ENCODE results near the gene PPM1H. TPM values are rescaled to one million over a fixed set of nuclear protein-coding genes. Genes with fewer than 3 reads are reported as not detected.

The PPM1H gene
- total and polyA plus RNA-seq, 2 of the 8 experiments (the other 6 are each of a cell fraction or from before 2014, with no cell fraction given) = 16.4 to 36.1 TPM

GRCh38 chr12:62701492-62701891 is 233.5 kb downstream of the PPM1H start:
- no peak overlapping the region for H2AK5ac ChIP-seq (ENCODE audit: low read depth, low read length)
- H3K56ac ChIP-seq (replicated peaks; ENCODE audit: insufficient read length, low read depth, low read length) = no peak overlapping the region
- H3K36me3 ChIP-seq (ENCODE audit: control insufficient read depth in 2 of 4, insufficient read depth in 4 of 4, low read length in 3 of 4) = no peaks in the 10 kb centered on the region
- POLR2A ChIA-PET (ENCODE audit: partially characterized antibody) = no interaction called here
- no peak overlapping the region for H3K23ac ChIP-seq (ENCODE audit: insufficient read length)
- H2BK20ac ChIP-seq (ENCODE audit: low read length) = no peak overlapping the region
- no peaks in the 10 kb centered on the region for H3K23me2 ChIP-seq (ENCODE audit: low read depth, low read length)
- H4K91ac ChIP-seq (replicated peaks; ENCODE audit: insufficient read length, low read length) = no peak overlapping the region
- H3K27ac ChIP-seq (ENCODE audit: low read depth, low read length) = no peak overlapping the region
- DNase-seq (ENCODE audit: low read depth in 1 of 2, low spot score in 2 of 2) = no peak
- H3K79me1 ChIP-seq (ENCODE audit: low read depth, low read length) = no peaks in the 10 kb centered on the region
- H2BK5ac ChIP-seq (ENCODE audit: low read depth, low read length) = no peak overlapping the region
- no peak overlapping the region for H3K9ac ChIP-seq (replicated peaks in 1 of 4; ENCODE audit: extremely low read depth in 1 of 4, low read depth in 3 of 4, low read length in 3 of 4)
- no peak overlapping the region for H3K4me3 ChIP-seq (ENCODE audit: extremely low read depth in 1 of 4, insufficient read depth in 2 of 4, low read depth in 3 of 4, low read length in 4 of 4)
- H3K4me2 ChIP-seq (ENCODE audit: insufficient read depth in 1 of 2, low read depth in 2 of 2, low read length in 2 of 2) = no peak overlapping the region
- H3K9me3 ChIP-seq (ENCODE audit: insufficient read depth in 2 of 2, low read depth in 1 of 2, low read length in 1 of 2) = no peaks in the 10 kb centered on the region
- H3K14ac ChIP-seq (ENCODE audit: insufficient read length) = no peak overlapping the region
- TF ChIP-seq, protein P1, sequence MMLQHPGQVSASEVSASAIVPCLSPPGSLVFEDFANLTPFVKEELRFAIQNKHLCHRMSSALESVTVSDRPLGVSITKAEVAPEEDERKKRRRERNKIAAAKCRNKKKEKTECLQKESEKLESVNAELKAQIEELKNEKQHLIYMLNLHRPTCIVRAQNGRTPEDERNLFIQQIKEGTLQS (IDR thresholded peaks at IDR 0.05; ENCODE audit: insufficient read depth, low read depth, low read length) = no peak
- no peak for TF ChIP-seq RBBP5 (IDR thresholded peaks at IDR 0.05; ENCODE audit: borderline replicate concordance, low read depth, low read length)
- TF ChIP-seq SAP30 (IDR thresholded peaks at IDR 0.05; ENCODE audit: insufficient read depth, insufficient replicate concordance, low read length) = no peak
- TF ChIP-seq POLR2AphosphoS5 (IDR thresholded peaks at IDR 0.05; ENCODE audit: low read depth, low read length) = no peak
- TF ChIP-seq KDM4A (IDR thresholded peaks at IDR 0.05; ENCODE audit: low read depth, low read length, severe bottlenecking) = no peak
- no peaks in the 10 kb centered on the region for H3K79me2 ChIP-seq (ENCODE audit: control insufficient read depth in 1 of 2, insufficient read depth in 2 of 2, low read length in 2 of 2)
- CTCF ChIA-PET (ENCODE audit: partially characterized antibody) = no interaction called here
- H2BK12ac ChIP-seq (ENCODE audit: low read depth, low read length) = no peak overlapping the region
- no peak overlapping the region for H2BK120ac ChIP-seq (replicated peaks; ENCODE audit: low read depth, low read length)
- no peak overlapping the region for H4K8ac ChIP-seq (ENCODE audit: extremely low read depth, insufficient read depth, low read length)
- no peaks in the 10 kb centered on the region for H3K27me3 ChIP-seq (replicated peaks in 1 of 4; ENCODE audit: control insufficient read depth in 3 of 4, extremely low read depth in 1 of 4, insufficient read depth in 3 of 4, low read length in 3 of 4)
- H3K4ac ChIP-seq (replicated peaks; ENCODE audit: insufficient read length, low read depth, low read length) = no peak overlapping the region
- no peak overlapping the region for H2BK15ac ChIP-seq (ENCODE audit: low read length)
- no peak overlapping the region for H4K5ac ChIP-seq (ENCODE audit: insufficient read length, low read depth, low read length)
- no peak overlapping the region for H3K18ac ChIP-seq (ENCODE audit: extremely low read depth, low read length)
- peaks cover 3 to 7% (median 5%) of the 10 kb centered on the region in 4 experiments; a peak in 5 of 7 replicates for H3K4me1 ChIP-seq (replicated peaks in 1 of 4; ENCODE audit: control insufficient read depth in 3 of 4, insufficient read depth in 4 of 4, low read length in 3 of 4)
- no peak overlapping the region for H2AFZ ChIP-seq (ENCODE audit: low read length)
- H4K20me1 ChIP-seq (replicated peaks in 1 of 2; ENCODE audit: control insufficient read depth in 1 of 2, insufficient read depth in 2 of 2, low read length in 2 of 2) = no peaks in the 10 kb centered on the region
- FAIRE-seq = no peak
- 87% methylated on average over 5 of the region's 5 CpGs; no CpG with 5 or more reads in 1 of the 2 experiments for WGBS, 2 experiments (ENCODE audit: extremely low coverage in 1 of 2, insufficient coverage in 1 of 2, insufficient read length in 1 of 2, insufficient replicate concordance in 2 of 2, low coverage in 1 of 2, low lambda C conversion rate in 2 of 2, missing lambda C conversion rate in 1 of 2)
